AG04449 (cell line): ENCODE measurements around the gene RAB3D.

Experiments used
- CTCF ChIA-PET: fragments of 350-600 bp; formaldehyde crosslinking; extraction: SDS; loops from one replicate; lab custom pipeline; 2021; ENCODE audit warnings: antibody characterized with exemption; lab: Yijun Ruan, JAX
- POLR2A ChIA-PET: fragments of 400-600, 350-600 bp; formaldehyde crosslinking; extraction: SDS; loops from one replicate; lab custom pipeline; 2020; ENCODE audit warnings: antibody characterized with exemption, inconsistent platforms; lab: Yijun Ruan, JAX
- DNase-seq: peaks from one replicate; pipeline ENCODE4 v3.0.0-alpha.2; 2010; ENCODE audit warnings: low read depth, low spot score
- H3K4me3 ChIP-seq: 2 replicates; pipeline ENCODE4 v1.5.1; 2011; ENCODE audit warnings: low read depth, mild to moderate bottlenecking, control low read depth, low read length
- TF ChIP-seq, protein P1 (sequence below): IDR thresholded peaks from one replicate; pipeline ENCODE4 v1.5.1; 2011; ENCODE audit warnings: mild to moderate bottlenecking, moderate library complexity, low read length, control low read depth, inconsistent platforms; ENCODE audit not compliant: insufficient read depth; ENCODE audit errors: missing control alignments

The RAB3D gene

DNA sequence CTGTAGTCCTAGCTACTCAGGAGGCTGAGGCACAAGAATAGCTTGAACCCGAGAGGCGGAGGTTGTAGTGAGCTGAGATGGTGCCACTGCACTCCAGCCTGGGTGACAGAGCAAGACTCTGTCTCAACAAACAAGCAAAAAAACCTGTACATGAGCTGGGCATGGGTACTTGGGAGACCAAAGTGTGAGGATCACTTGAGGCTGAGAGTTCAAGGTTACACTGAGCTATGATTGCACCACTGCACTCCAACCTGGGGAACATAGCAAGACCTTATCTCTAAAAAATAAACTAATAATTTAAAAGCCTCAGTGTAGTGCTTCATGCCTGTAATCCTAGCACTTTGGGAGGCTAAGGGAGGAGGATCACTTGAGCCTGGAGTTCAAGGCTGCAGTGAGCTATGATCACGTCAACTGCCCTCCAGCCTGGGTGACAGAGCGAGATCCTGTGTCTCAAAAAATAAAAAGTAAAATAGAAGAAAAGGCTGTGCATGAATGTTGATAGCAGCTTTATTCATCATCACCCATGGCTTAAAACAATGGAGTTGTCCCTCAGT lies 64.8 kb downstream of the RAB3D start:
- DNase-seq = no peak
- TF ChIP-seq, protein P1, sequence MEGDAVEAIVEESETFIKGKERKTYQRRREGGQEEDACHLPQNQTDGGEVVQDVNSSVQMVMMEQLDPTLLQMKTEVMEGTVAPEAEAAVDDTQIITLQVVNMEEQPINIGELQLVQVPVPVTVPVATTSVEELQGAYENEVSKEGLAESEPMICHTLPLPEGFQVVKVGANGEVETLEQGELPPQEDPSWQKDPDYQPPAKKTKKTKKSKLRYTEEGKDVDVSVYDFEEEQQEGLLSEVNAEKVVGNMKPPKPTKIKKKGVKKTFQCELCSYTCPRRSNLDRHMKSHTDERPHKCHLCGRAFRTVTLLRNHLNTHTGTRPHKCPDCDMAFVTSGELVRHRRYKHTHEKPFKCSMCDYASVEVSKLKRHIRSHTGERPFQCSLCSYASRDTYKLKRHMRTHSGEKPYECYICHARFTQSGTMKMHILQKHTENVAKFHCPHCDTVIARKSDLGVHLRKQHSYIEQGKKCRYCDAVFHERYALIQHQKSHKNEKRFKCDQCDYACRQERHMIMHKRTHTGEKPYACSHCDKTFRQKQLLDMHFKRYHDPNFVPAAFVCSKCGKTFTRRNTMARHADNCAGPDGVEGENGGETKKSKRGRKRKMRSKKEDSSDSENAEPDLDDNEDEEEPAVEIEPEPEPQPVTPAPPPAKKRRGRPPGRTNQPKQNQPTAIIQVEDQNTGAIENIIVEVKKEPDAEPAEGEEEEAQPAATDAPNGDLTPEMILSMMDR = no peak
- ChIA-PET POLR2A (no interaction called here), CTCF (interaction anchor here (1.0 to 1.7 kb wide), 9 partner anchors 9 to 208 kb away, joined by 3 to 6 read pairs (median 3); no protein-coding TSS in a partner anchor)
- H3K4me3 ChIP-seq = no peak overlapping the region

GRCh38 chr19:11273989-11274388 lies 65.5 kb downstream of the RAB3D start:
- DNase-seq = no peak
- CTCF ChIA-PET = interaction anchor here (1.0 to 1.7 kb wide), 7 partner anchors 8 to 209 kb away, joined by 3 to 6 read pairs (median 4); no protein-coding TSS in a partner anchor
- H3K4me3 ChIP-seq = no peak overlapping the region
- TF ChIP-seq, protein P1 = no peak
- POLR2A ChIA-PET = no interaction called here

- CTCF ChIA-PET = interaction anchor here (0.7 to 1.0 kb wide), 2 partner anchors 8 to 11 kb away, joined by 3 read pairs; no protein-coding TSS in a partner anchor
- H3K4me3 ChIP-seq = no peak overlapping the region
- no peak for DNase-seq
- TF ChIP-seq, protein P1 = no peak
- POLR2A ChIA-PET = no interaction called here
Observed at GRCh38 chr19:11273296-11273695, 66.2 kb downstream of the RAB3D start.
